T follicular helper cell (primary cell): ENCODE data around the gene CCAR1.
"Not testable (repeated sequence)": the region's sequence is repeated elsewhere in the genome, so short reads cannot be mapped to it uniquely, and the experiment has no call there.

ENCODE experiments used
- DNase-seq: peaks from one replicate; pipeline ENCODE4 v3.0.0-alpha.2; 2020; ENCODE audit warnings: low read depth
- total RNA-seq, 2 experiments: gene quantifications; one replicate each; lab custom pipeline; 2026; lab: John Stamatoyannopoulos, UW

The CCAR1 gene, protein sequence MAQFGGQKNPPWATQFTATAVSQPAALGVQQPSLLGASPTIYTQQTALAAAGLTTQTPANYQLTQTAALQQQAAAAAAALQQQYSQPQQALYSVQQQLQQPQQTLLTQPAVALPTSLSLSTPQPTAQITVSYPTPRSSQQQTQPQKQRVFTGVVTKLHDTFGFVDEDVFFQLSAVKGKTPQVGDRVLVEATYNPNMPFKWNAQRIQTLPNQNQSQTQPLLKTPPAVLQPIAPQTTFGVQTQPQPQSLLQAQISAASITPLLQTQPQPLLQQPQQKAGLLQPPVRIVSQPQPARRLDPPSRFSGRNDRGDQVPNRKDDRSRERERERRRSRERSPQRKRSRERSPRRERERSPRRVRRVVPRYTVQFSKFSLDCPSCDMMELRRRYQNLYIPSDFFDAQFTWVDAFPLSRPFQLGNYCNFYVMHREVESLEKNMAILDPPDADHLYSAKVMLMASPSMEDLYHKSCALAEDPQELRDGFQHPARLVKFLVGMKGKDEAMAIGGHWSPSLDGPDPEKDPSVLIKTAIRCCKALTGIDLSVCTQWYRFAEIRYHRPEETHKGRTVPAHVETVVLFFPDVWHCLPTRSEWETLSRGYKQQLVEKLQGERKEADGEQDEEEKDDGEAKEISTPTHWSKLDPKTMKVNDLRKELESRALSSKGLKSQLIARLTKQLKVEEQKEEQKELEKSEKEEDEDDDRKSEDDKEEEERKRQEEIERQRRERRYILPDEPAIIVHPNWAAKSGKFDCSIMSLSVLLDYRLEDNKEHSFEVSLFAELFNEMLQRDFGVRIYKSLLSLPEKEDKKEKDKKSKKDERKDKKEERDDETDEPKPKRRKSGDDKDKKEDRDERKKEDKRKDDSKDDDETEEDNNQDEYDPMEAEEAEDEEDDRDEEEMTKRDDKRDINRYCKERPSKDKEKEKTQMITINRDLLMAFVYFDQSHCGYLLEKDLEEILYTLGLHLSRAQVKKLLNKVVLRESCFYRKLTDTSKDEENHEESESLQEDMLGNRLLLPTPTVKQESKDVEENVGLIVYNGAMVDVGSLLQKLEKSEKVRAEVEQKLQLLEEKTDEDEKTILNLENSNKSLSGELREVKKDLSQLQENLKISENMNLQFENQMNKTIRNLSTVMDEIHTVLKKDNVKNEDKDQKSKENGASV
- total RNA-seq: 121 to 145 reads per million in 2 experiments

DNA sequence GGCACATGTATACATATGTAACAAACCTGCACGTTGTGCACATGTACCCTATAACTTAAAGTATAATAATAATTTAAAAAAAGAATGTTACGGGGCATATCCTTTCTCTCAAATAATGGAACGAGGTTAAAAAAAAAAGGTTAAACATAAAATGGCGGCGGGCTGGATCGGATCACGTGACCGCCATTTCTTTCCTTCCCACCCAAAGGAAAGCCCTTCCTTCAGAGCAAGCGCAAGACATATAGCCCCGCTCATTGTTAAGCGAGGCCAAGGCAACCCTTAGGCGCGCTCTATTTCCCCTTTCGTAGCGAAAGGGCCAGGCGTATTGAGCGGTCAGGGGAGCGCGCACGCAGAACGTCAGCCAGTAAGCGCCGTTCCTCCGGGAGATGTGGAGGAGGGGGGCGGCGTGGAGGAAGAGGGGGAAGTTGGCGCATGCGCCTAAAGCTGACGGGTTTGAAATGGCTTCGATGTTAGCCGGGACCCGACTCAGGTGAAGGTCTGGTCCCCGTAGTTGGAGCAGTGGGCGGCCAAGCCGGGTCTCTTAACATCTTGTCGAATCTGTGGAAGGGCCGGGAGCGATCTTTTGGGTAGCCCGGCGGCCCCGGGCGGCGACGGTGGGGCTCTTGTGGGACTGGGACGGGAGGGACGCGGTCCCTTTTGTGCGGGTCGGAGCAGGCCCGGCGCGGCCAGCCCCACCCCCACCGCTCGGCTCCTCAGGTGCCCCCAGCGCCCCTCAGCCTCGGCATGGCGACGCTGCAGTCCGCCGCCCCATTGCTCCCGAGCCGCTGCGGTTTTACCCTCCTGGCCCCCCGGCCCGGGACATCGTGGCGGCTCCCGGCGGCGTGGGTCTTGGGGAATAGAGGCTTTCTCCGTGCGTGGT, at the start of gene CCAR1:
TSS of gene CCAR1 (plus strand) at position 447 of the 880 bp plus-strand sequence. CDS start 1,266 bp downstream, outside the sequence.
- DNase-seq: peak; percentile 94

DNA sequence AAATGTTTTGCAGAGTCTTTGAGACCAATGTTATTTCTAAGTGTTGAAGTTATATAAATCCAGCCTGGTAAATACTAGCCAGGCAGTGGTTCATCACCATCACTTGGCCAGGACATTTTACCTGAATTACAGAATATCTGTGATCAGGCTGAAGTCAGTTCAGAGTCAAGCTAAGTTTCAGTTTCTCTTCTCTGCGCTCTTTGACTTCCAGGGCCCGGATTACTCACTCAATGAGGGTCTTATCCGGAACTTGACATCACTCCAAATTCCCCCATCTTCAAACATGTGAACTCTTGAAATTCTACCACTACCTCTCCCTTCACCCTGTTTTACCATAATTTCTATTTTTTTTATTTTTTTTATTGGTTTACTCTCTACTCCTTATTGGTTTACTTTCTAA, 36.6 kb upstream of the CCAR1 start:
- DNase-seq: no peak

DNA sequence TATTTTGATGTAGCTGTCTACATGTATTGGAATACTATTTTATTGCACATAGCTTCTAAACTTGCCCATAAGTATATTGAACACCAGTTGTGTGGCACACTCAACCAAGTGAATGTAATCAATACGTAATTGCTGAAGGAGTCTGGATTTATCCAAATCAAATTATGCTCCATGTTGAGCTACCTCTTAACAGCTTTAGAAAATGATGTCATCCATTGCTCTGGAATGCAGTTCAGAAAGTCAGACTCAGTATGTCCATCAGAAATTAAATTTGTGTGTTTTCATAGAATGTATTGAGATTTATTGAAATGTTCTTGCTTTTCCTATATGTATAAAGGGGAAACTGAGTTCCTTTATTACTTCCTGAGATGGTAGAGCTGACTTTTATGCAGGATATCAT, 25.0 kb upstream of the CCAR1 start:
- DNase-seq: no peak

DNA sequence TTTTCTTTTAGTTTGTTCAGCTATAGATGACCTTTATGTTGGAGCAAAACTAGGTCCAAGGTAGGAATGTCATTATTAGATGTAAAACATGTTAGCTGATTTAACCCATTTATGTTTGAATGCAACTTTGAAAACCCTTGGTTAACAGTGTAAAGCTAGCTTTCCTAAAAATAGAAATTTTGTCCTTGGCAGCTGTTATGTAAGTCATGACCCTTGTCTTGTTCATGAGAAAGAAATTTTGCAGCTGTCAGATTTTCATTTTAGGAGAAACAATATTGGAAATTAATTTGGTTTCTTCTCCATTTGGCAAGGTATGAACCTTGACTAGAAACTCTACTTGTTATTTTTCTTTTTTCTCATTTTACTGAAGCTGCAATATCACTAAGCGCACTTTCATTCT, 23.9 kb upstream of the CCAR1 start:
- DNase-seq: no peak

DNA sequence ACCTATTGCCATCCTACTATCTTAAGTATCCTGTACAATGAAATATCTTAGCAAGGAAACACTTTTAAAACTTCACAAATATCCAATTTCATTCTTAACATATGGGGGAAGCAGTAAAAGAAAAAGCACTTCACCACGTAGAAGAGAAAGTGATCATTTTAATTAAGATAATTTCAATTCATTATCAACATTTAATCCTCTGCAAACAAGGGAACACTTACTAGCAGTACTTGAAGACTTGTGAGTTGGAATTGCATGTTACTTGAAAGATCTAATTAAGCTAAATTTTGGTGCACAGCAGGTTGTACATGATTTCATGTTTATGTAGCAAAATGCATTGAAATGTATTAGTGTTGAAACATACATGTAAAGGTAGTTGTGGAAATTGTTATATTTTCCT, 20.8 kb upstream of the CCAR1 start:
- DNase-seq: no peak

DNA sequence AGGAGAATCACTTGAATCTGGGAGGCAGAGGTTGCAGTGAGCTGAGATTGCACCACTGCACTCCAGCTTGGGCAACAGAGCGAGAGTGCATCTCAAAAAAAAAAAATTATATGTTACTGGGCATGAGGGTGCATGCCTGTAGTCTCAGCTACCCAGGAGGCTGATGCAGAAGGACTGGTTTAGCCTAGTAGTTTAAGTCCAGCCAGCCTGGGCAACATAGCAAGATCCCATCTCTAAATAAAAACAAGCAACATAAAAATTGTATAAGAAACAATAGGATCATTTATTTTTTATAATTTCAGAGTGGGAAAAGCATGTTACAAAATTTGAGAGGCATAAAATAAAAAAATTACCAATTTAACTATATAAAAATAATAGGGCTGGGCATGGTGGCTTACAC, 15.5 kb upstream of the CCAR1 start:
- DNase-seq: no peak

DNA sequence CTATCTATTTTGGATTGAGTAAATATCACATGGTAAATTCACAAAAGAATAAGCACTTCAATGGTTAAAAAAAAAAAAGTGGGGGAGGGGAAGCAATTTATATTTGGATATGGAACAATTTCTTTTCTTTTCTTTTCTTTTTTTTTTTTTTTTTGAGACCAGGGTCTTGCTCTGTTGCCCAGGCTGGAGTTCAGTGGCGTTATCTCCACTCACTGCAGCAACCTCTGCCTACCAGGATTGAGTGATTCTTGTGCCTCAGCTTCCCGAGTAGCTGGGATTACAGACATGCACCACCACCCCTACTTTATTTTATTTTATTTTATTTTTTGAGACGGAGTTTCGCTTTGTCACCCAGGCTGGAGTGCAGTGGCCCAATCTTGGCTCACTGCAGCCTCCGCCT, 12.1 kb upstream of the CCAR1 start:
- not testable (repeated sequence) for DNase-seq

DNA sequence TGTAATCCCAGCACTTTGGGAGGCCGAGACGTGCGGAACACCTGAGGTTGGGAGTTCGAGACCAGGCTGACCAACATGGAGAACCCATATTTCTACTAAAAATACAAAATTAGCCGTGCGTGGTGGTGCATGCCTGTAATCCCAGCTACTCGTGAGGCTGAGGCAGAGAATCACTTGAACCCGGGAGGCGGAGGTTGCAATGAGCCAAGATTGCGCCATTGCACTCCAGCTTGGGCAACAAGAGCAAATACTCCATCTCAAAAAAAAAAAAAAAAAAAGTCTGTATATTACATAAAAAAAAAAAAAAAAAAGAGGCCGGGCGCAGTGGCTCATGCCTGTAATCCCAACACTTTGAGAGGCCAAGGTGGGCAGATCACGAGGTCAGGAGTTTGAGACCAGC, 8.0 kb upstream of the CCAR1 start:
- DNase-seq: not testable (repeated sequence)

DNA sequence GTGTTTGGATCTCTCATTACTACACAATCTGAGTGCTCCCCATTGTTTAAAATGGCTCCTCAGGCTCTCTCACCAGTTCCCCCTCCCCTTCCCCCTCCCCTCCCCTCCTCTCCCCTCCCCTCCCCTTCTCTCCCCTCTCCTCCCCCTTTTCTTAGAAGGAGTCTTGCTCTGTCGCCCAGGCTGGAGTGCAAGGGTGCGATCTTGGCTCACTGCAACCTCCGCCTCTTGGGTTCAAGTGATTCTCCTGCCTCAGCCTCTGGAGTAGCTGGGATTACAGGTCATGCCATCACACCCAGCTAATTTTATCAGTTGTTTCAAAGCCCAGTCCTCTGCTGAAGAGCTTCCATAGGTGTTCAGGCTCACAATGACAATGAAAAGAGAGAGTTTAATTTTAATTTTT, 3.6 kb upstream of the CCAR1 start:
- no peak for DNase-seq

DNA sequence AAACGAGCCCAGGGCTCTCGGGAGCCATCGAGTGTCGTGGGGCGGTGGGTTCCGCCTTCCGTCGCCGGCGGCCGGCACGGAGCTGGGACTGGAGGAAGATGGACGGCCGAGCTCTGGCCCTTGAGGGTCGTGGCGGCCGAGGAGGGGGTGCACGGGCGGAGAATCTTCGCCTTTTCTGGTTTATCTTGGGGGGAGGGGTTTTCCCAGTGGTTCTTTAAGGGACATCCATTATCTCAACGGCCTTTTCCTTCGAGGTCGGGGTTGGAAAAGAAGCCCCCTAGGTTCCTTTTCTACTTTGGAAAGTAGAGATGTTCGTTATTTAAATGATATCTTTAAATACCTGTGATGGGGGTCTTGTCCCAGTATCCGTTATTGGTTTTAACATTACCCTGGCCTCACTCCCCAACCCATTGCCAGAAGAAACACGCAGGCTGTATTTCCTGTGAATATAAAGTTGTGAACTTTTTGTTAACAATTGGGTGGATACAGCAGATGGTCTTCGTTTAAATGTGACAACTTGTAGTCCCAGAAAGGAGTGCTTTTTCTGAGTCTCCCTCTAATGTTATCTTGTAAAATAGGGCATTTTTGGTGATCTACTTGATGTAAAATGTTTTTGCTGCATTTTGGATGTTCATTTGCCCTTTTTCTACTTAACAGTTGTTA, 765 bp downstream of the CCAR1 start:
- no peak for DNase-seq

DNA sequence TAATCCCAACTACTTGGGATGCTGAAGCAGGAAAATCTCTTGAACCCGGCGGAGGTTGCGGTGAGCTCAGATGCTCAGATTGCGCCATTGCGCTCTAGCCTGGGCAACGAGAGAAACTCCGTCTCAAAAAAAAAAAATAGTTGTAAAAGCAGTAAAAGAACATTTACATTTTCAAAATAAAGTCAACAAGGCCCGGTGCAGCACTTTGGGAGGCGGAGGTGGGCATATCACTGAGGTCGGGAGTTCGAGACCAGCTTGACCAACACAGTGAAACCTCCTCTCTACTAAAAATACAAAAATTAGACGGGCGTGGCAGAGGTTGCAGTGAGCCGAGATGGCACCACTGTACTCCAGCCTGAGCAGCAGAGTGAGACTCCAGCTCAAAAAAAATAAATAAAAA, 4.0 kb downstream of the CCAR1 start:
- DNase-seq: no peak

DNA sequence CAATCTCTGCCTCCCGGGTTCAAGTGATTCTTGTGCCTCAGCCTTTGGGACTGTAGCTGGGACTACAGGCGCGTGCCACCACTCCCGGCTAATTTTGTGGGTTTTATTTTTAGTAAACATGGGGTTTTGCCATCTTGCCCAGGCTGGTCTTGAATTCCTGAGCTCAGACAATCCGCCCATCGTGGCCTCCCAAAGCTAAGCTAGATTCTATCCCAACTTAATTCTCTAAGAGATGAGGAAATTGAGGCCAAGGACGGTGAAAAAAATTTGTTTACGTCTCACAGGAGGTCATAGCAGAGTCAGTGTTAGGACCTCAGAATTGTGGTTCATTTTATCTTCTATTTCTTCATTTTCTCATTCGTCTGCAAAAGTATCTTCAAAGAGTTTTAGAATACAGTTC, 6.1 kb downstream of the CCAR1 start:
- no peak for DNase-seq

DNA sequence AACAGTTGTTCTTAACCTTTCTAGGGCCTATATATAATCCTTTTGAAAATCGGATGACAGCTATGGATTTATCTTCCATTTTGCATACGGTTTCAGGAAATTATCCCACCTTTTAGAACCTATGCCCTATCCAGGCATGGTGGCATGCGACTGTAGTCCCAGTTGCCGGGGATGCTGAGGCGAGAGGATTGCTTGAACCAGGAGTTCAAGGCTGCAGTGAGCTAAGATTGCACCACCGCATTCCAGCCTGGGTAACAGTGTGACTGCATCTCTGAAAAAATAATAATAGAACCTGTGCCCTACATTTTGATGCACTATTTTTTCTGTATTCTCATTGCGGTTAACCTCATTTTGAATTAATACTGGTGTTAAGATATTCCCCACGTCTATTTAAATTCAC, 11.6 kb downstream of the CCAR1 start:
- no peak for DNase-seq

DNA sequence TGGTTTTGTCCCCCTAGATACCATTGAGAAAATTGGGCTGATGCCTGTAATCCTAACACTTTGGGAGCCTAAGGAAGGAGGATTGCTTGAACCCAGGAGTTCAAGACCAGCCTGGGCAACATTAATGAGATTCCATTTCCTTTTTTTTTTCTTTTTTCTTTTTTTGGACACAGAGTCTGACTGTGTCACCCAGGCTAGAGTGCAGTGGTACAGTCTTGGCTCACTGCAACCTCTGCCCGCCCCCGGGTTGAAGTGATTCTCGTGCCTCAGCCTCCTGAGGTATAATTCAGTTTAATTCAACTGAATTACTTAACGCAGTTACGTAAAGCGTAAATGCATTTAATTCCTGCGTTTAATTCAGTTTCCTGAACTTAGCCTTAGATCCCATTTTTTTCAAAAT, 13.3 kb downstream of the CCAR1 start:
- no peak for DNase-seq

DNA sequence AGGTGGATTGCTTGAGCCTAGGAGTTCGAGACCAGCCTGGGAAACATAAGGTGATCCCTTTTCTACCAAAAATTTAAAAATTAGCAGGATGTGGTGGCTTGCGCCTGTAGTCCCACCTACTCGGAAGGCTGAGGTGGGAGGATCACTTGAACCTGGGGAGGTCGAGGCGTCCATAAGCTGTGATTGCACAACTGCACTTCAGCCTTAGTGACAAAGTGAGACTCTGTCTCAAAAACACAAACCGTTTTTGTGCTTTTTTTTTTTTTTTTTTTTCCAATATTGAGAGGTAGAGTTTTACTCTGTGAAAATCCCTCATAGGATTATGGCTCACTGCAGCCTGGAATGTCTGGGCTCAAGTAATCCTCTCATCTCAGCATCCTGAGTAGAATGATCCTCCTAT, 14.1 kb downstream of the CCAR1 start:
- no peak for DNase-seq

DNA sequence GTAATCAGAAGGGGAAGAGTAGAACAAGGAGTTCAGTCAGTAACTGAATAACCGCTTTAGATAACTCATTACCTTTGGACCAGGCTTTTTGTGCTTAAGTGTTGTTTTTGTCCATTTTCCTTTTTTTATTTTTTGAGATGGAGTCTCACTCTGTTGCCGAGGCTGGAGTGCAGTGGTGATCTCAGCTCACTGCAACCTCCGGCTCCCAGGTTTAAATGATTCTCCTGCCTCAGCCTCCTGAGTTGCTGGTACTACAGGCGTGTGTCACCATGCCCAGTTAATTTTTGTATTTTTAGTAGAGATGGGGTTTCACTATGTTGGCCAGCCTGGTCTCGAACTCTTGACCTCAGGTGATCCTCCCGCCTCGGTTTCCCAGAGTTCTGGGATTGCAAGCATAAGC, 14.7 kb downstream of the CCAR1 start:
- DNase-seq: not testable (repeated sequence)

DNA sequence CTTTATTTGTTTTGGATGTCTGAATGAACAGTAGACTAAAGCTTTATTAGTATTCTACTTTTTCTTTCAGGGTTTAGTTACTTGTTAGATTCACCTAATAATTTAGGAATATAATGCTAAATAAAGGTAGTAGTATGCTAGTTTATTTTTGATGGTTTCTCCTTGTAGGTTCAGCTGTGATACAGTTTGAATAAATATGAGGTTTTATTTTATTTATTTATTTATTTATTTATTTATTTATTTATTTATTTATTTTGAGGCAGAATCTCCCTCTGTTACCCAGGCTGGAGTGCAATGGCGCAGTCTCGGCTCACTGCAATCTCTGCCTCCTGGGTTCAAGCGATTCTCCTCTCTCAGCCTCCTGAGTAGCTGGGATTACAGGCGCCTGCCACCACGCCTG, 19.6 kb downstream of the CCAR1 start:
- DNase-seq: not testable (repeated sequence)

DNA sequence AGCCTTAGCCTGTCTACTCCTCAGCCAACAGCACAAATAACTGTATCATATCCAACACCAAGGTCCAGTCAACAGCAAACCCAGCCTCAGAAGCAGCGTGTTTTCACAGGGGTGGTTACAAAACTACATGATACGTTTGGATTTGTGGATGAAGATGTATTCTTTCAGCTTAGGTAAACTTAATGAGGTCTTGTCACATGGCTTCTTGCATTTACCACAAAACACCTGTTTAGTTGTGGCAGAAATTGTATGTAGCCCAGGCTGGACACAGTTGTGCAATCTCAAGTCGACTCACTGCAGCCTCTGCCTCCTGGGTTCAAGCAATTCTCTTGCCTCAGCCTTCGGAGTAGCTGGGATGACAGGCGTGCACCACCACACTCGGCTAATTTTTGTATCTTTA, 21.4 kb downstream of the CCAR1 start:
- DNase-seq: no peak

DNA sequence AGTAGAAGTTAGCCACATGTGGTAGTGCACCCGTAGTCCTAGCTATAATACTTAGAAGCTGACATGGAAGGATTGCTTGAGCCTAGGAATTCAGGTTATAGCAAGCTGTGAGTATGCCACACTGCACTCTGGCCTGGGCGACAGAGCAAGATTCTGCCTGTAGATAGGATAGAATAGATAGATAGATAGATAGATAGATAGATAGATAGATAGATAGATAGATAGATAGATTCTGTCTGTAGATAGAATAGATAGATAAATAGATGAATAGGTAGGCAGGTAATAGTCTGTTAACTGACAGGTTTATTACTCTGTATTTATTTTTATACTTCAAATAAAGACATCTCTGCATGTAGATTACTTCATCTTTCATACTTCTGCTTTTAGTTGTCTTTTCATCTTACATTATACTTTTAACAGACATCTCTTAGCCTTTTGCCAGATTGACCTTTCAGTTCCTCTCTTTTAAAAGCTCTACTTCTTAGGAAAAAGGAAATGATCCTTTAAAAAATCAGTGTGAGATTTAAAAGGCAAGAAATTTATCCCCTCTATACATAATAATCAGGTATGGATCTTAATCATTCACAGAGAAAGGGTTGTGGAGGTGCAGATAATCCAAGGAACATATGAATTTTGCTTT, 31.8 kb downstream of the CCAR1 start:
- DNase-seq: no peak

DNA sequence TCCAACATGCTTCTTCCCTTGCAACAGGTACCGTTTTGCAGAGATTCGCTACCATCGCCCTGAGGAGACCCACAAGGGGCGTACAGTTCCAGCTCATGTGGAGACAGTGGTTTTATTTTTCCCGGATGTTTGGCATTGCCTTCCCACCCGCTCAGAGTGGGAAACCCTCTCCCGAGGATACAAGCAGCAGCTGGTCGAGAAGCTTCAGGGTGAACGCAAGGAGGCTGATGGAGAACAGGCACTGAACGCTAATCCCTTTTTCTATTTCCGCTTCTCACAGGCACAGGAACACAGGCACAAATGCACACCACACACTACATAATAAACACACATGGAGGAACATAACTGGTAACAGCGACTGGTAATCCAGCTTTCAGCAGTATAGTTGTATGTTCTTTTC, 35.2 kb downstream of the CCAR1 start:
- DNase-seq: no peak
